ENCODE results near the gene PHYKPL.

- no peak for TF ChIP-seq CTCF (IDR thresholded peaks at IDR 0.05)
- TF ChIP-seq NR1H2 (CRISPR knock-in tag; IDR thresholded peaks at IDR 0.05) = no peak
- TF ChIP-seq KAT7 (CRISPR knock-in tag; IDR thresholded peaks at IDR 0.05; ENCODE audit: borderline replicate concordance) = no peak
- no peak for TF ChIP-seq SP1 (CRISPR knock-in tag; conservative IDR thresholded peaks at IDR 0.05)
- no peak for TF ChIP-seq ATF2 (CRISPR knock-in tag; IDR thresholded peaks at IDR 0.05; ENCODE audit: borderline replicate concordance, low read depth)
- no peak for TF ChIP-seq FOXK1 (CRISPR knock-in tag; IDR thresholded peaks at IDR 0.05)
- no peak for TF ChIP-seq ZNF281 (CRISPR knock-in tag; IDR thresholded peaks at IDR 0.05)
- no peak for TF ChIP-seq MAX (CRISPR knock-in tag; IDR thresholded peaks at IDR 0.05)
- TF ChIP-seq ESRRA (CRISPR knock-in tag; IDR thresholded peaks at IDR 0.05; ENCODE audit: borderline replicate concordance) = no peak
- no peak for TF ChIP-seq CREB1 (CRISPR knock-in tag; IDR thresholded peaks at IDR 0.05)
- TF ChIP-seq USF2 (CRISPR knock-in tag; IDR thresholded peaks at IDR 0.05) = no peak
- no peak for TF ChIP-seq MLX (CRISPR knock-in tag; IDR thresholded peaks at IDR 0.05)
Observed at GRCh38 chr5:178259623-178260536, 27.3 kb upstream of the PHYKPL start.

All from WTC11 (cell line).